Stimulated activated naive CD4-positive, alpha-beta T cell treated with Interleukin-2 at 50 U/mL for 16 hours (primary cell): ENCODE data around the gene TUT4.

Experiments used
- DNase-seq: peaks from one replicate; lab custom pipeline; 2025; lab: John Stamatoyannopoulos, UW

Gene TUT4

GRCh38 chr1:52461821-52462220 is 91.1 kb downstream of the TUT4 start:
- DNase-seq: no peak

GRCh38 chr1:52460694-52461093 is 92.2 kb downstream of the TUT4 start:
- no peak for DNase-seq

- DNase-seq: no peak
Measured at GRCh38 chr1:52455686-52456085, 97.2 kb downstream of the TUT4 start.

- no peak for DNase-seq
Measured at GRCh38 chr1:52454779-52455178, 98.1 kb downstream of the TUT4 start.

GRCh38 chr1:52454127-52454526 is 98.8 kb downstream of the TUT4 start:
- DNase-seq: no peak

DNA sequence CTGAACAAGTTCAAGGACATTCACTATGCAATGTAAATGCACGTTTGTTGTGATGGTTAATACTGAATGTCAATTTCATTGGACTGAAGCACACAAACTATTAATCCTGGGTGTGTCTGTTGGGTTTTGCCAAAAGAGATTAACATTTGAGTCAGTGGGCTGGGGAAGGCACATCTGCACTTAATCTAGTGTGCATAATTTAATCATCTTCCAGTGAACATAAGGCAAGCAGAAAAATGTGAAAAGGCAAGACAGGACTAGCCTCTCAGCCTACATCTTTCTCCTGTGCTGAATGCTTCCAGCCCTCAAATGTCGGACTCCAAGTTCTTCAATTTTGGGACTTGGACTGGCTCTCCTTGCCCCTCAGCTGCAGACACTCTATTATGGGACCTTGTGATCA is 108.4 kb downstream of the TUT4 start:
- DNase-seq: no peak

DNA sequence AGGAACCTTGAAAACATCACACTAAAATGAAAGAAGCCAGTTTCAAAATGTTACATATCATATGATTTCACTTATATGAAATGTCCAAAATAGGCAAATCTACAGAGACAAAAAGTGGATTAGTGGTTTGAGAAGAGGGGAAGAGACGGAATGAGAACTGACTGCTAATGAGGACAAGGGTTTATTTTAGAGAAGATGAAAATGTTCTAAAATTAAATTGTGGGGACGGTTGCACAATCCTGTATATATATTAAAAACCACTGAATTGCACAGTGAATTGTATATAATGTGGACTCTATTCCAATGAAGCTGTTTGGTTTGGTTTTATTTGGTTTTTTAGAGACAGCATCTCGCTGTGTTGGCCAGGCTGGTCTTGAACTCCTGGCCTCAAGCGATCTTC is 112.9 kb downstream of the TUT4 start:
- no peak for DNase-seq

GRCh38 chr1:52436817-52437216 is 116.1 kb downstream of the TUT4 start:
- DNase-seq: no peak

DNA sequence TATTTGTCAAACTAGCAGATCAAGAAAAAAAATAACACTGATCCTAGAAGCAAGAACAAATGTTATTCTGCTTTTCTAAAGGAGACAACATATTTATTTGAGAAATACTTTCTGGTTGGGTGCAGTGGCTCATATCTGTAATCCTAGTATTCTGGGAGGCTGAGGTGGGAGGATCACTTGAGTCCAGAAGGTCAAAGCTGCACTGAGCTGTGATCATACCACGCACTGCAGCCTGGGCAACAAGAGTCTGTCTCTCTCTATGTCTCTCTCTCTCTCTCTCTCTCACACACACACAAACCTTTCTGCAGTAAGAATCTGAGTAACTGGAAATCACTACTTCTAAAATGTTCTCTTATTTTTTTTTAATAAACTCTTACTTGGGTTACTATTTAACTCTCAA is 117.2 kb downstream of the TUT4 start:
- DNase-seq: no peak

DNA sequence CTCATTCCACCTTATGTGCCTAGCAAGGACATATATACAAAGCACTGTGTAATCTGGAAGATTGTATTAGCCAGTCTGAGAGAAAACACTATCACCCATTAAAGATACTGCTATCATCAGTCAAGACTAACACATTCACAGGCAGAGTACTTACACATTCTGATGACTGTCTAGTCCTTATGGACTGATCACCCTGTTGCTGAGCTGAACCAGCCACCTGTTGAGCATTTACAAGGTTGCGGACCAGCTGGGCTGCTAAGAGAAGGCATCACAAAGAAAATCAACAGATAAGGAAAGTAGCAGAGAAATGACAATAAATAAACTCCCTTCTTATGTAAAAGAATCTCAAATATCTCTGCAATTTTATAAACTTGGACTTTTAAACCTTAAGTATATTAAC is 117.7 kb downstream of the TUT4 start:
- DNase-seq: no peak

- no peak for DNase-seq
Measured at GRCh38 chr1:52432807-52433206, 120.1 kb downstream of the TUT4 start.

DNA sequence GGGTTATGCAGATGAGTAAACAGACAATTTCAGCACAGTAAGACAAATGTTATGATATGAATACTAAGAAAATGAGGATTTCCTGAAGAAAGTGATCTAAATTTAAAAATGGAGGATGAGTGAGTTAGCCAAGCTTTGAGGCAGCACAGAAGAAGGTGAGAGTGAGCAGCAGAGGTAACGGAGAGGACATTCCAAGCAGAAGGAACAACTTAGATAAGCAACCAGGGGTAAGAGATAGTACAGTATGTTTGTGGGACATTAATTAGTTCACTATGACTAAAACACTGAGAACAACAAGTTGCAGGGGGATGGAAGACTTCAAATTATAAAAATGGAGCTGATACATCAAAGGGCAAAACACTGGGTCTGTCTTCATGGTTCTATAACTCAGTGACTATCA is 125.7 kb downstream of the TUT4 start:
- DNase-seq: no peak

- DNase-seq: no peak
Measured at GRCh38 chr1:52426371-52426770, 126.5 kb downstream of the TUT4 start.

GRCh38 chr1:52424813-52425212 is 128.1 kb downstream of the TUT4 start:
- DNase-seq: no peak

- no peak for DNase-seq
Measured at GRCh38 chr1:52424231-52424636, 128.7 kb downstream of the TUT4 start.

GRCh38 chr1:52423771-52424170 is 129.1 kb downstream of the TUT4 start:
- DNase-seq: peak; percentile 41

DNA sequence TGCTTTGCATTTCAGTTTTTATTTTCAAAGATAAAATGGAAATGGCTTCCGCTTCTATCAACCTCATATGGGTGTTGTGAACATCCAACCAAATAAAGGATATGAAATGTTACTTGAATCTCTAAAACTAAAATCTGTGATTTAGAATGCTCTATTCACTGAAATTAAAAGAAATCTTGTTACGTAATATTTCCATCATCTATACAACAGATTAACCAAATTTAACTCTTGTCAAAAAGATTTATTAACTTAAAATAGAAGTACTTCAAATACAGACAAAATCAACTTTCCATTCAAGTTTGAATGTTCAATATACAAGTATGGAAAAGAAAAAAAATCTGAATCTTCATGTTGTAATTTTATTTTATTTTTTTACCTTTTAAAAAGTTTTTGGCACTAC is 129.8 kb downstream of the TUT4 start:
- no peak for DNase-seq

DNA sequence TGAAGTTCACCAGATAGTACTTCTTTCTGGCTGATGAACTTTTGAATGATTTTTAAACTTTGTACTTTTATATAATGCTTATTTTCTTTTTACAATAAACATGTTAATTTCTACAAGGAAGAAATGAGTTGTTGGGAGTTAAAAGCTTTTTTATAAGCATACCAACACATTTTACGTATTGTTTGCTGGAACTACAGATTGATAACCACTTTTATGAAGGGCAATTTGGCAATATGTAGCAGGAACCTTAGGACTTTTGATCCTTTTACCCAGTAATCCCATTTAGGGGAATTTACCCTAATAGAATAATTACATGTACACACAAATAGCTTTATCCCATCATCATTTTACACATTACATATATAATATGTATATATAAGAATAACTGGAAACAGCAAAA is 132.2 kb downstream of the TUT4 start:
- no peak for DNase-seq

DNA sequence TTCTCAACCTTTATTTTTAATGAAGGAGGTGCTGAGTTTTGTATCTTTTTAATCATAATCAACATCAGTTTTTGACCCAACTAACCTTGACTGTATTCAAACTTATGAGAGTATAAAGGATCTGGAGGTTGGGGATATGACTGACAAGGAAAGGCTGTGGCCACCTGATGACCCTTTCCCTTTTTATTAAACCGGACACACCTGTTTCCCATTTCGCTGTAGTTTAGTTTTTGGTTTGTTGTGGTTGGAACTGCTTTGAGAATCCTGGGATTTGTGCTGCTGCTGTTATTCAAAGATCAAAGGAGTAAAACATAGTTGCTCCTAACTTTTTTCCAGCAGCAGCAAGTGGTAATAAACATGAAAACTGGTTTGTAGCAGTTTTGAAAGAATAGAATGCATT is 136.1 kb downstream of the TUT4 start:
- DNase-seq: no peak

DNA sequence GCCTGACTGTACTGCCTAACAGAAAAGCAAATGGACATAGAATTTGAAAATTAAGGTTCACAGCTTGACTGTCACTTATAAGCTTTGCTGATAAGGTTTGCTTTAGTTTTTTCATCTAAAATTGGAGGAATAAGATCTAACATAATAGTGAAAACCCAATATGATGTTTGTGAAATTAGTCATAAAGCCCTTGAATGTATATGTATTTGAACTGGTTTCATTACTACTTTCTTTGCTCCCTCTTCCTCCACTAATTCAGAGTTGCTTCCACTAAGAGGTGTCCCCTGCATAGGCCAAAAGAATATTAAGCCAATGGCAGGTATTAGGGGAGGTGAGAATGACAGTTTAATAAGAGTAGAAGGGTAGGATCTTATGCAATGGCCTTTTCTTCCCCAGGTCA is 137.9 kb downstream of the TUT4 start:
- no peak for DNase-seq

GRCh38 chr1:52413410-52413989 is 139.4 kb downstream of the TUT4 start:
- DNase-seq: no peak

DNA sequence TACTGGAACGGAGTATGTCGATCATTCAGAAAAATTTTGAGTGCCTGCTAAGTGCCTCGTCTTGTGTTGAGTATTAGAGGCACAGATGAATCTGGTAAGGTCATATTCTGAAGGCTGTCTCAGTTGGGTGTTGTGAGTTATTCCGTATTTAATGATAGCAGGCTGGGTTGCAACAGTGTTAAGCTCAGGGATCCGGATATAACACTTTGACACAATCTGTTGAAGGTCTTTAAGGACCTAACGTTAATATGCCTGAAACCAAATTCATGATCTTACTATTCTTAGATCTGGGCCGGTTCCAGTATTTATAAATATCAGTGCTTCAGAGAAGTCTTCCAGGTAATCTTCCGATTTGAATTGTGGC is 147.9 kb downstream of the TUT4 start:
- no peak for DNase-seq

- peak; percentile 98 for DNase-seq
Measured at GRCh38 chr1:52404116-52404974, 148.5 kb downstream of the TUT4 start, which contains the start of the genes ORC1 and PRPF38A. Gene ORC1 (minus strand): TSS chr1:52404423. CDS start chr1:52402223, 2,200 bp downstream. Gene PRPF38A (plus strand): TSS chr1:52404602. CDS start chr1:52404750, 148 bp downstream.
